GM18508 (cell line): ENCODE results near the gene ARL6IP5.

Experiments
- ATAC-seq: cut with Tn5 transposase; IDR thresholded peaks from one replicate; pipeline ENCODE4 v1.9.1; 2021; ENCODE audit warnings: moderate number of reproducible peaks; ENCODE audit not compliant: insufficient read depth, unreplicated experiment

Gene ARL6IP5

DNA sequence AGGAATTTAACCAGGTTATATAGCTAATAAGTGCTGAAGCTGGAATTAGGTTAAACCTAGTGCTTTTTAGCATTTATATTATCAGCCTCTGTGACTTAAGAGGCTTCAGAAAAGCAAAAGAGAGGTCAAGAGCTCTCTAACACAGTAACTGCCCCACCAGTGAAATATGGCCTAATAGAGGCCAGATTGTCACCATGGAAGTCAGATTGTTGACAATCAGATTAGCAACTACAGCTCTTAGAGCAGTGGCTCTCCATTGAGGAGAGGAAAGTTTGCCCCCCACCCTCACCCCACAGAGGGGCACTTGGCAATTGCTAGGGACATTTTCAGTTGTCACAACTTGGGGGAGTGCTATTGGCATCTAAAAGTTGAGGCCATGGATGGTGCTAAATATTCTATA is 61.0 kb downstream of the ARL6IP5 start:
- no peak for ATAC-seq

DNA sequence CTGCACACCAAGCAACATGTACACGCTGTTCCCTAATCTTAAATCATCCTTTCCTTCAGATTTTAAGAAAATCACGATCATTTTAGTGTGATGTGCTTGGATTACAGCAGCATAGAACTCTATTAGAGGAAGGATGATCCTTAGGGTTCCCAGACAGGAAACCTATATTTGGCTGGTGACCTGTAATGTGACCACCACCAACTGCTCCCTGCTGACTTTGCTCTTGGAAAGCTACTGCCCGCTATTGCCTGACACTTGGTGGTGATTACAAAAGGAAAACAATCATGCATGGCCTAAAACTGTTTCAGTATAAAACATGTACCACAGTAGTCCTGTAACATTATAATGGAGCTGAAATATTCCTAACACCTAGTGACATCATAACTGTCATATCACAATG is 64.8 kb downstream of the ARL6IP5 start:
- no peak for ATAC-seq
